ENCODE measurements around the gene TACC3. TPM values are rescaled to one million over a fixed set of nuclear protein-coding genes. Genes with fewer than 3 reads are reported as not detected.

TACC3 gene
- total RNA-seq, 1 donor from 2014 or later: 91.4 TPM

- no peak for TF ChIP-seq CTCF (conservative IDR thresholded peaks at IDR 0.05)
- DNase-seq (ENCODE audit: extremely low spot score, unreplicated experiment): no peak
- H3K36me3 Mint-ChIP-seq: peaks cover 11% of the 10 kb centered on the region
- H3K4me3 Mint-ChIP-seq: peak overlapping the region; percentile 93
- H3K4me1 Mint-ChIP-seq (ENCODE audit: unreplicated experiment): peaks cover 14% of the 10 kb centered on the region
- no peak overlapping the region for H3K27ac Mint-ChIP-seq
- no peaks in the 10 kb centered on the region for H3K27me3 Mint-ChIP-seq
- H3K9me3 Mint-ChIP-seq: no peaks in the 10 kb centered on the region
Observed at GRCh38 chr4:1714303-1715001, 6.9 kb upstream of the TACC3 start.

- Mint-ChIP-seq H3K27me3 (no peaks in the 10 kb centered on the region), H3K9me3 (no peaks in the 10 kb centered on the region), H3K27ac (no peak overlapping the region), H3K36me3 (peaks cover 8% of the 10 kb centered on the region), H3K4me1 (ENCODE audit: unreplicated experiment) (peaks cover 13% of the 10 kb centered on the region), H3K4me3 (peak overlapping the region; percentile 93)
- TF ChIP-seq CTCF (conservative IDR thresholded peaks at IDR 0.05): no peak
- DNase-seq (ENCODE audit: extremely low spot score, unreplicated experiment): no peak
Observed at GRCh38 chr4:1715002-1715758, 6.1 kb upstream of the TACC3 start.

- H3K4me1 Mint-ChIP-seq (ENCODE audit: unreplicated experiment): peaks cover 6% of the 10 kb centered on the region
- peaks cover 2% of the 10 kb centered on the region for H3K36me3 Mint-ChIP-seq
- no peaks in the 10 kb centered on the region for H3K27me3 Mint-ChIP-seq
- H3K9me3 Mint-ChIP-seq: no peaks in the 10 kb centered on the region
- no peak overlapping the region for H3K4me3 Mint-ChIP-seq
- TF ChIP-seq CTCF (conservative IDR thresholded peaks at IDR 0.05): no peak
- DNase-seq (ENCODE audit: extremely low spot score, unreplicated experiment): no peak
- H3K27ac Mint-ChIP-seq: no peak overlapping the region
Observed at GRCh38 chr4:1716065-1716945, 5.0 kb upstream of the TACC3 start.

- H3K36me3 Mint-ChIP-seq: no peaks in the 10 kb centered on the region
- no peaks in the 10 kb centered on the region for H3K27me3 Mint-ChIP-seq
- no peaks in the 10 kb centered on the region for H3K9me3 Mint-ChIP-seq
- peaks cover 4% of the 10 kb centered on the region for H3K4me1 Mint-ChIP-seq (ENCODE audit: unreplicated experiment)
- H3K27ac Mint-ChIP-seq: no peak overlapping the region
- no peak for TF ChIP-seq CTCF (conservative IDR thresholded peaks at IDR 0.05)
- no peak overlapping the region for H3K4me3 Mint-ChIP-seq
- no peak for DNase-seq (ENCODE audit: extremely low spot score, unreplicated experiment)
Observed at GRCh38 chr4:1717129-1718094, 3.9 kb upstream of the TACC3 start.

All from type B pancreatic cell (in vitro differentiated cells).